HG03565 (cell line): Measurements from ENCODE around the gene TNFRSF17.

Source experiments
- ATAC-seq: cut with Tn5 transposase; IDR thresholded peaks from one replicate; pipeline ENCODE4 v1.9.1; 2021; ENCODE audit warnings: mild to moderate bottlenecking, moderate library complexity; ENCODE audit not compliant: unreplicated experiment

Gene TNFRSF17

DNA sequence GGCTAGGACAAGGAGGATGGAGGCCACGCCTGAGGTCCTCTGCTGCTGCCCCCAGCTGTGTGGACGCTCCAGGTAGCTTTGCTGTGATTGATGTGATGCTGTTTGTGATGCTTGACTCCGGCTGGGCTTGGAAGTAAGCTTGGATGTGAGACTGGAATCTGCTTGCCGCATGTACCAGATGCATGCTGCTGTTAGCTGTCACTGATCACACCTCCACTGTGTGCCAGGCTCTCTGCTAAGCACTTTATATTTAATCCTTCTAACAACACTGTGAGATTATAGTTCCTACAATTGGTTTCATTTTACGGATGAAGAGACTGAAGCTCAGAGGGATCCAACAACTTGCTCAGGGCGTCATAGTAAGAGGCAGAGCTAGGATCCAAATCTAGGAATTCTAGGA lies 35.0 kb downstream of the TNFRSF17 start:
- ATAC-seq: no peak

- no peak for ATAC-seq
Measured at GRCh38 chr16:12002447-12003006, 37.5 kb downstream of the TNFRSF17 start.

DNA sequence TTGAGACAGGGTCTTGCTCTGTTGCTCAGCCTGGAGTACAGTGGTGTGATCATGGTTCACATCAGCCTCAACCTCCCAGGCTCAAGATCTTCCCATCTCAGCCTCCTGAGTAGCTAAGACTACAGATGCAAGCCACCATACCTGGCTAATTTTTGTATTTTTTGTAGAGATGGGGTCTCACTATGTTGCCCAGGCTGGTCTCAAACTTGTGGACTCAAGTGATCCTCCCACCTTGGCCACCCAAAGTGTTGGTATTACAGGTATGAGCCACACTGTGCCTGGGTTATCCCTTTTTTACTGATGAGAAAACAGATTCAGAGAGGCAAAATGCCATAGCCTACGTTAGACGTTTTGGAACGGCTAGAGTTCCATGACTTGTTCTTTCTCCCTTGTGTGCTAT lies 41.6 kb downstream of the TNFRSF17 start:
- no peak for ATAC-seq

GRCh38 chr16:12009462-12009861 lies 44.5 kb downstream of the TNFRSF17 start:
- ATAC-seq: no peak

GRCh38 chr16:12009922-12010321 lies 44.9 kb downstream of the TNFRSF17 start:
- no peak for ATAC-seq

DNA sequence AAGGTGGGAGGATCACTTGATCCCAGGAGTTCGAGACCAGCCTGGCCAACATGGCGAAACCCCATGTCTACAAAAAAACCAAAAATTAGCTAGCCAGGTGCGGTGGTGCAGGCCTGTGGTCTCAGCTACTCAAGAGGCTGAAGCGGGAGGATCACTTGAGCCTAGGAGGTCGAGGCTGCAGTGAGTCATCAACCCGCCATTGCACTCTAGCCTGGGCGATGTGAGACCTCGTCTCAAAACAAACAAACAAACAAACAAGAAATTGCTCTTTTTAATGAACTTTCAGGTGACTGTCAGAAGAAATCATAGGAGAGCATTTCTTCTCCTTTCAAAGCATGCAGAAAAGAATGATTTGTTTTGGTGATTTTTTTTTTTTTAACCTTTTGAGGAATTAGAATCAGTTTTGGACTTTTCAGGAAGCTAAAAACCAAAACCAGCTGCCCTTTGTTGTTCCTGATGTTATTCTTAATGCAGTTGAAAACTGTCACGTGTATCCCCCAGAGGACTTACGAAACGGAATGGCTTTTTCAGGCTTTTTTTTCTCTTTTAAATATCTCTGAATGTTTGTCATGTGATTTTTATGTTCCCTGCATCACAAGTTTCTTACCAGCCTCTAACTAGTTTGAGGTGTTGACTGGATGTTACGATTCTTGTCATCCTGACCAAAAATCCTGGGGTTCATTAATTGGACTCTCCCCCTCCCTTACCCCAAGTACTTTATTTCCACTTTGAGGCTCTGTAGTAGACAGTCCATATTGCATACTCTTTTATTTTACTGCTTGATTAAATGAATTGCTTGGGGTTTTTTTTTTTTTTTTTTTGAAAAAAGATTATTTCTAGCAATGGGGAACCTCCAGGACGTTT lies 45.6 kb downstream of the TNFRSF17 start:
- ATAC-seq: no peak

DNA sequence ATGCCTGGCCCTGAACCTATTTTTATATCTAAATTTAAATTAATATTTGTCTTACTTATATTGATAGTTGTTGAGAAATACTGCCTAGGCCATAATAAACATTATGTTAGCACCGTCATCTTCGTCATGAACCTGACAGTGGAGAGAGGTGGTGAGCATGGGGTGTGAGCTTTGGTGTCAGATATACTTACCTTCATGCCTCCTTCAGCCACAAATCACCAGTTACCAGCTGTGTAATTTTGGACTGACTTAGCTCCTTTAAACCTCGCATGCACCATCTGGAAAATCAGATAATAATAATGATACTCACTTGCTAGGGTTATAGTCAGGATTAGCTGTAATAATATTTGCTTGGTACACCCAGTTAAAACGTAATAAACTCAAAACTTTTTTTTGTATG lies 46.6 kb downstream of the TNFRSF17 start:
- ATAC-seq: no peak

DNA sequence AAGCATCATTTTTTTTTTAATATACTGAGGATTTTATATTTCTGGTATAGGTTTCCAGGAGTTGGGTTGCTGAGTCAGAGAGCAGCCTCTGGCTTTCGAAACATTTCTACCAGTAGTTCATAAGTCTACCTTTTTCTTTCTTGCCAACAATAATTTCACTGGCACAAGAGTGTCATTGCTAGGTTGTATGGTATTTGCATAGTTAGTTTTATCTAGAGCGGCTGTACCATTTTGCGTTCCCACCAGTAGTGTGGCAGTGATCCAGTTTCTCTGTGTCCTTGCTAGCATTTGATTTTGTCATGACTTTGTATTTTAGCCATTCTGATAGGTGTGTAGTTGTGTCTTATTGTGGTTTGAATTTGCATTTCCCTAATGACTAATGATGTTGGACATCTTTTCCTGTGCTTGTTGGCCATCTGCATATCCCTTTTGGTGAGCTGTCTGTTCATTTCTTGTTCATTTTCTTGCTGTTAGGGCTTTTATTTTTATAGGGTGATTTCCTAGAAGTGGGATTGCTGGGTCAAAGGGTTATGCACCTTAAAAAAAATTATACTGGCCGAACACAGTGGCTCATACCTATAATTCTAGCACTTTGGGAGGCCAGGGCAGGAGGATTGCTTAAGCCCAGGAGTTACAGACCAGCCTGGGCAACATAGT lies 51.4 kb downstream of the TNFRSF17 start:
- ATAC-seq: no peak

DNA sequence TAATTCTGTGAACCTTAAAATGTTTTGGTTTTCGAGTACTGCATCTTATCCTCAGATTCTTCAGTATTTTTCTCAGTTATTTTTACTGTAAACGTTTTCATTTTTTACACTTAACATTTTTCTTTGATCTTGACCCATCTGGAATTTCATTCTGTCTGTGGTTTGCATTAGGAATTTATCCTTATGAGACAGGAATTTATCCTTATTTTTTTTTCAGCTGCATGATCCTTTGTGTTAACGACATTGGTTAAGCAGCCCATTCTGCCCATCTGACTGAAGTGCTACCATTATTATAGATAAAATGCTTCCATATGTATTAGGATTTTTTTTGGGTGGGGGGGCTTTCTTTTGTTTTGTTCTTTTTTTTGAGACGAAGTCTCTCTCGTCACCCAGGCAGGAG lies 52.5 kb downstream of the TNFRSF17 start:
- no peak for ATAC-seq
